ENCODE results near the gene FRMD3.

Gene FRMD3

GRCh38 chr9:83544002-83544698 is 5.9 kb upstream of the FRMD3 start:
- no peak overlapping the region for H3K4me3 ChIP-seq (replicated peaks; ENCODE audit: low read depth, low read length)
- TF ChIP-seq, protein P1, sequence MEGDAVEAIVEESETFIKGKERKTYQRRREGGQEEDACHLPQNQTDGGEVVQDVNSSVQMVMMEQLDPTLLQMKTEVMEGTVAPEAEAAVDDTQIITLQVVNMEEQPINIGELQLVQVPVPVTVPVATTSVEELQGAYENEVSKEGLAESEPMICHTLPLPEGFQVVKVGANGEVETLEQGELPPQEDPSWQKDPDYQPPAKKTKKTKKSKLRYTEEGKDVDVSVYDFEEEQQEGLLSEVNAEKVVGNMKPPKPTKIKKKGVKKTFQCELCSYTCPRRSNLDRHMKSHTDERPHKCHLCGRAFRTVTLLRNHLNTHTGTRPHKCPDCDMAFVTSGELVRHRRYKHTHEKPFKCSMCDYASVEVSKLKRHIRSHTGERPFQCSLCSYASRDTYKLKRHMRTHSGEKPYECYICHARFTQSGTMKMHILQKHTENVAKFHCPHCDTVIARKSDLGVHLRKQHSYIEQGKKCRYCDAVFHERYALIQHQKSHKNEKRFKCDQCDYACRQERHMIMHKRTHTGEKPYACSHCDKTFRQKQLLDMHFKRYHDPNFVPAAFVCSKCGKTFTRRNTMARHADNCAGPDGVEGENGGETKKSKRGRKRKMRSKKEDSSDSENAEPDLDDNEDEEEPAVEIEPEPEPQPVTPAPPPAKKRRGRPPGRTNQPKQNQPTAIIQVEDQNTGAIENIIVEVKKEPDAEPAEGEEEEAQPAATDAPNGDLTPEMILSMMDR (IDR thresholded peaks at IDR 0.05; ENCODE audit: low read depth, low read length, missing control alignments) = peak; percentile 81
- peak; percentile 25 for DNase-seq (ENCODE audit: extremely low read depth, low read depth)

DNA sequence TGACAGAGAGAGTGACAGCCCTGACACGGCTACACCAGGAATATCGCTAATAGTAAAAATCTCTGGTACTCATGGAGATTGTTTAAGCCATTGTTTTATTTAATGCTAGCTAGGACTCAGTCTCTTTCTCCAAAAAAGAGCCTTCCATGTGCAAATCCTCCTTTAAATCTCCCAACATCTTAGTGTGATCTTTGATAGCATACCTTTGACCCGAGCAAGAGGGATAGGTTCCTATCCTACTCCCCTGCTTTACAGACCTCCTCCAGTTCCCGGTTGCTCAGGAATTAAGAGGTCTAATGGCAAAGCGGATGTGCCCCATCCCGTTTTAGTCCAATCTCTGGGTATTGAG is 663 bp upstream of the FRMD3 start:
- H3K4me3 ChIP-seq (replicated peaks; ENCODE audit: low read depth, low read length) = peak overlapping the region; percentile 39
- TF ChIP-seq, protein P1 (IDR thresholded peaks at IDR 0.05; ENCODE audit: low read depth, low read length, missing control alignments) = no peak
- DNase-seq (ENCODE audit: extremely low read depth, low read depth) = no peak

- DNase-seq (ENCODE audit: extremely low read depth, low read depth) = no peak
- TF ChIP-seq, protein P1 (IDR thresholded peaks at IDR 0.05; ENCODE audit: low read depth, low read length, missing control alignments) = no peak
- H3K4me3 ChIP-seq (replicated peaks; ENCODE audit: low read depth, low read length) = peak overlapping the region; percentile 39
Observed at GRCh38 chr9:83537331-83538171, 650 bp downstream of the FRMD3 start.

DNA sequence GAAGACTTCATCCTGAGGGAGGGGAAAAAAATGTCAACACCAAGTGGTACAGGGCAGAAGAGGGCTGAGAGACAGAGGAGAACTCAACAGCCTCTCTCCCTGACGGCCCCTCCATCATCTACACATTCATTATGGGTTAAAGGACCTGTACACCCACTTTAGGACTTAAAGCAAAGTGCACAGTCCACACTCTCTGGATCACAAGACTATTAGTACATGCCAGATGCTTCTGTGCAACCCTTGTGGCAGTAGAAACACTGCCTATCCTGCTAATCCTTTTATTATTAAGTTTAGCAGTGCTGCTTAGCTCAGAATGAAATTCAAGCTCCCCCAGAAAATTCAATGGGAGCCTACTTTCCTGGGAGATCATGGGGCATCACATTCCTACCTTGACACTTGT is 1.9 kb downstream of the FRMD3 start:
- TF ChIP-seq, protein P1 (IDR thresholded peaks at IDR 0.05; ENCODE audit: low read depth, low read length, missing control alignments) = no peak
- no peak overlapping the region for H3K4me3 ChIP-seq (replicated peaks; ENCODE audit: low read depth, low read length)
- DNase-seq (ENCODE audit: extremely low read depth, low read depth) = no peak

DNA sequence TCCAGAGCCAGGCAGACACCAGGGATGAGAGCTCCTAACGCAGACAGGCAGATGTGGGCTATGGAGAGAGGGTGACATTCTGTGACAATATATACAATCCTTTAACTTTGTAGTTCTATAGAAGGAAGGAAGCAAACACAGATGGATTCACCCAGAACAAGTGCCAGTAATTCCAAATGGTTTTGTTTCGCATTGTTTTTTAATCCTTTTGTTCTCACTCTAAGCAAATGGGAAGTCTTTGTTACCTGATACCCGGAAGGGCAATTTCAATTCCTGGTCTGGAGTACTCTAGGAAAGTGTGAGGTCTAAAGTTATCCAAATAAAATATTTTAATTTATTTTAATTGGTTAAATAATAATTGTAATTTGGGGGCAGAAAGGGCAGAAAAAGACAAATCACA is 2.5 kb downstream of the FRMD3 start:
- no peak for DNase-seq (ENCODE audit: extremely low read depth, low read depth)
- H3K4me3 ChIP-seq (replicated peaks; ENCODE audit: low read depth, low read length) = no peak overlapping the region
- TF ChIP-seq, protein P1 (IDR thresholded peaks at IDR 0.05; ENCODE audit: low read depth, low read length, missing control alignments) = no peak

DNA sequence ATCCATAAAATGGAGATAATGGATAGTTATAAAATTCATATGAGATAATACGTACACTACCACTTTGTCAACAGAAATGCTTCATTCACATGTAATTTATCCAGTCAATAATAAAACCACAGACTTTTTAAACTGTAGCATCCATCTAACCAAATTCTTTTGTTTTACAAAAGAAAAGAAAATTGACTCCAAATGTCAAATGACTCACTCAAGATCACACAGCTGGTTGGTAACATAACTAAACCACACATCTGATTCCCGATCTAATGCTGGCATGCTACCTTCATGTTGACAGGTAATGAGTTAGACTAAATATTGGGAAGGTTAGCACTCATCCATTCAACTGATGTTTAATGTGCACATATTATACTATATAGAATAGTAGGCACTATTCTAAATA is 4.9 kb downstream of the FRMD3 start:
- no peak overlapping the region for H3K4me3 ChIP-seq (replicated peaks; ENCODE audit: low read depth, low read length)
- TF ChIP-seq, protein P1 (IDR thresholded peaks at IDR 0.05; ENCODE audit: low read depth, low read length, missing control alignments) = no peak
- no peak for DNase-seq (ENCODE audit: extremely low read depth, low read depth)

Data from HFF-Myc (cell line).